MCF 10A (cell line): ENCODE data around the gene DYNLL1. TPM values are rescaled to one million over a fixed set of nuclear protein-coding genes. Genes with fewer than 3 reads are reported as not detected.
A peak's percentile ranks its signal among the peaks of the same experiment; 100 is the strongest.

Experiments
- BruUV-seq: library from RNA; stranded (reverse); fragments of 400-500 nt; replicated peaks from 2 replicates; lab custom pipeline; 2021; lab: Mats Ljungman, UMichigan
- CTCF ChIA-PET: fragments of 300-600 bp; sonication (Branson Sonifier 250); formaldehyde crosslinking; extraction: SDS; loops from one replicate; lab custom pipeline; 2021; ENCODE audit warnings: antibody characterized with exemption, inconsistent platforms; lab: Yijun Ruan, JAX
- POLR2A ChIA-PET: fragments of 300-600, 350-650 bp; sonication (Branson Sonifier 250); formaldehyde crosslinking; extraction: SDS; loops from one replicate; lab custom pipeline; 2020; ENCODE audit warnings: antibody characterized with exemption, inconsistent platforms; lab: Yijun Ruan, JAX
- DNase-seq: peaks from one replicate; pipeline ENCODE4 v3.0.0-alpha.2; 2018; ENCODE audit not compliant: unreplicated experiment
- H3K27ac Mint-ChIP-seq: one replicate; pipeline ENCODE4 v1.8.0; 2022; ENCODE audit warnings: mild to moderate bottlenecking, low read depth, mixed read lengths; ENCODE audit not compliant: unreplicated experiment
- H3K27me3 Mint-ChIP-seq: one replicate; pipeline ENCODE4 v1.8.0; 2022; ENCODE audit warnings: mixed read lengths; ENCODE audit not compliant: insufficient read depth, unreplicated experiment
- H3K36me3 Mint-ChIP-seq: one replicate; pipeline ENCODE4 v1.8.0; 2022; ENCODE audit warnings: mild to moderate bottlenecking, moderate library complexity, mixed read lengths; ENCODE audit not compliant: insufficient read depth, unreplicated experiment
- H3K4me1 Mint-ChIP-seq: one replicate; pipeline ENCODE4 v1.8.0; 2022; ENCODE audit warnings: mixed read lengths; ENCODE audit not compliant: insufficient read depth, unreplicated experiment
- H3K4me3 Mint-ChIP-seq: one replicate; pipeline ENCODE4 v1.8.0; 2022; ENCODE audit warnings: mild to moderate bottlenecking, moderate library complexity, mixed read lengths; ENCODE audit not compliant: unreplicated experiment
- H3K9me3 Mint-ChIP-seq: one replicate; pipeline ENCODE4 v1.8.0; 2022; ENCODE audit warnings: mixed read lengths; ENCODE audit not compliant: unreplicated experiment
- intact Hi-C: fragments of 100-400 bp; cut with micrococcal nuclease; formaldehyde crosslinking; loops from 2 replicates; pipeline ENCODE4 v1.14.1; 2022
- total RNA-seq: library from RNA; stranded (reverse); gene quantifications from 2 replicates; pipeline ENCODE4 v1.2.3, GENCODE V29; 2022
- TF ChIP-seq, protein P1 (sequence below): fragments of 200-600 bp; IDR thresholded peaks from one replicate; pipeline ENCODE4 v1.8.0; 2022; ENCODE audit warnings: antibody characterized with exemption, mild to moderate bottlenecking; ENCODE audit not compliant: unreplicated experiment

Gene DYNLL1
- total RNA-seq, 1 experiment from 2014 or later: 247 TPM

DNA sequence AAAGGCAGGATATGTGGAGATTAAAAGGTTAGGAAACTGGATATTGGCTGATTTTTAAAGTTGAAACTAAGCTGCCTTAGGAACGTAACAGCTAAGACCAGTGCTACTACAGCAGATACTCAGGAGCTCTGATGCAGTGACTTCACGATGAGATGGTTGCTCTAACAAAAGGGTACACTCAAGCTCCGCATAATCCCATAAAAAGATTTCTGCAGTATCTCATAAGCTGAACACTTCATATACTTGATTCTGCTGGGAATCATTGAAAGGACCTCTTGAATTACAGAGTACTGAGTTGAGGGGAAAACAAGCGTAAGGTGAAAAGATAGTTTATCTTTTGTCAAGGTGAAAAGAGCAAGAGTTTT is 41.9 kb downstream of the DYNLL1 start:
- peaks cover 46% of the 10 kb centered on the region for H3K36me3 Mint-ChIP-seq
- POLR2A ChIA-PET: interaction anchor here (0.7 to 4.3 kb wide), 9 partner anchors 8 to 170 kb away, joined by 3 to 42 read pairs (median 4); partner anchors contain the start of genes COQ5 and POP5
- H3K4me3 Mint-ChIP-seq: peak overlapping the region; percentile 86
- TF ChIP-seq, protein P1, sequence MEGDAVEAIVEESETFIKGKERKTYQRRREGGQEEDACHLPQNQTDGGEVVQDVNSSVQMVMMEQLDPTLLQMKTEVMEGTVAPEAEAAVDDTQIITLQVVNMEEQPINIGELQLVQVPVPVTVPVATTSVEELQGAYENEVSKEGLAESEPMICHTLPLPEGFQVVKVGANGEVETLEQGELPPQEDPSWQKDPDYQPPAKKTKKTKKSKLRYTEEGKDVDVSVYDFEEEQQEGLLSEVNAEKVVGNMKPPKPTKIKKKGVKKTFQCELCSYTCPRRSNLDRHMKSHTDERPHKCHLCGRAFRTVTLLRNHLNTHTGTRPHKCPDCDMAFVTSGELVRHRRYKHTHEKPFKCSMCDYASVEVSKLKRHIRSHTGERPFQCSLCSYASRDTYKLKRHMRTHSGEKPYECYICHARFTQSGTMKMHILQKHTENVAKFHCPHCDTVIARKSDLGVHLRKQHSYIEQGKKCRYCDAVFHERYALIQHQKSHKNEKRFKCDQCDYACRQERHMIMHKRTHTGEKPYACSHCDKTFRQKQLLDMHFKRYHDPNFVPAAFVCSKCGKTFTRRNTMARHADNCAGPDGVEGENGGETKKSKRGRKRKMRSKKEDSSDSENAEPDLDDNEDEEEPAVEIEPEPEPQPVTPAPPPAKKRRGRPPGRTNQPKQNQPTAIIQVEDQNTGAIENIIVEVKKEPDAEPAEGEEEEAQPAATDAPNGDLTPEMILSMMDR: no peak
- BruUV-seq: no TSS peak
- intact Hi-C loops: no loop called here
- CTCF ChIA-PET: interaction anchor here (0.8 kb wide), 2 partner anchors 63 to 434 kb away, joined by 3 to 5 read pairs; no protein-coding TSS in a partner anchor
- no peak for DNase-seq
- H3K9me3 Mint-ChIP-seq: no peaks in the 10 kb centered on the region
- peak overlapping the region; percentile 66 for H3K27ac Mint-ChIP-seq
- no peaks in the 10 kb centered on the region for H3K27me3 Mint-ChIP-seq
- peaks cover 26% of the 10 kb centered on the region for H3K4me1 Mint-ChIP-seq

DNA sequence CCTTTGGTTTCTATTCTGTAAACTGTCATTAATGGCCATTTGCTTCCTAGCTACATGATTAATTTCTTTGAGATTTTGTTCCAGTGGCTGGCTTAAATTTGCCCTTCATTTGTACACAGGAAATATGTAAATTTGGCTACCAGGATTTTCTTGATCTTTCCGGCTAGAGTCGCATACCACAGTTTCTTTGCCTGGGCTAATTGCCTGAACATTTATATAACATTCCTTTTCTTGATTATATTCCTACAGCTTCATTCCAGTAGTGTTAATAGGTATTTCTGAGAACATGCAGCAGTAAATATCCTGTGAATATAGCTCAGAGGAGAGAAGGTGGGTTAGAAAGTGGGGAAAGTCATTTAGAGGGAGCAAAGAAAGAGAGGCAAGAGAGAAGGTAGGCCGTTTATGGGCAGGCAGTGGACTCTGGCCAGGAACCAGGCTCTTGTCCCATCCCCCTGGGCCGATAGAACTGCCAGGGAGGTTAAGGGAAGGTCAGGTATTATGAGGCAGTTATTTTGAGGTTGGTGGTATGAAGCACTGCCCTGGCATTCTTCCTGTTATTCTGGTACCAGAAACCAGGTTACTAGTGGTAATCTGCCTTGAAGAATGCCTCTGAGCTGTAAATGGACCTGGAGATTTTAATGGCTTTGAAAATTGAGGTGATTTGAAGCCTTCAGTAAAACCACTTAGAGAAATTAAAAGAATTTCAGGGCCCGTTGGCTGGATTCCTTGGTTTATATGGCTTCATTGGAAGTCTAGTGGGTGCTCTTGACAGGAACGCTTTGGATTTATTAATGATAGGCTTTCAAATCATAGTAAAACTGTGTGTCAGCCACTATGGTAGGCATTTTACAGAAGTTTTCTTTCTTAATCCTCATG is 42.6 kb downstream of the DYNLL1 start:
- ChIA-PET POLR2A (interaction anchor here (0.5 to 4.3 kb wide), 12 partner anchors 9 to 366 kb away, joined by 3 to 42 read pairs (median 4); partner anchors contain the start of genes COQ5 and POP5), CTCF (interaction anchor here (0.6 to 0.8 kb wide), 5 partner anchors 64 to 1355 kb away, joined by 3 to 5 read pairs (median 3); no protein-coding TSS in a partner anchor)
- intact Hi-C loops: no loop called here
- H3K4me3 Mint-ChIP-seq: peak overlapping the region; percentile 86
- no peaks in the 10 kb centered on the region for H3K27me3 Mint-ChIP-seq
- peak overlapping the region; percentile 66 for H3K27ac Mint-ChIP-seq
- peaks cover 50% of the 10 kb centered on the region for H3K36me3 Mint-ChIP-seq
- TF ChIP-seq, protein P1: no peak
- H3K9me3 Mint-ChIP-seq: no peaks in the 10 kb centered on the region
- BruUV-seq: no TSS peak
- H3K4me1 Mint-ChIP-seq: peaks cover 26% of the 10 kb centered on the region
- peak; percentile 57 for DNase-seq

DNA sequence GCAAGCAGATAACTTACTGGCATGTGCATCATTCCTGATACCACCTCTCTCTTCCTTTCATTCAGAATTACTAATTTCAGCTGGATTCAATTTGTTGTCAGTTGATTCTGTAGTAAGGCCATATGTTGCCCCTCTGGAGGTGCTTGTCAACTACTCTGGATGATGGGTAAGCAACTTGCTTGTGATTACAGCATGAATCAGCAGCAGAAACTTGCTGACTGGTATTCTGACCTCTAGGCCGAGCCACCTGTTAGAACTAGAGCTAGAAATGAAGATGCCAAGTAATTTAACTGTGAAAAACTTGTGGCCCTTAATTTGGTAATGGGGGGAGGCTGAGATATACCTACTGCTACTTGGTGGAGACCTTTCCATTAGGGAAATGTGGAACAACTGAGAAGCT is 43.4 kb downstream of the DYNLL1 start:
- peaks cover 26% of the 10 kb centered on the region for H3K4me1 Mint-ChIP-seq
- peaks cover 58% of the 10 kb centered on the region for H3K36me3 Mint-ChIP-seq

More for the DNA sequence above, 43.4 kb downstream of the DYNLL1 start:
- TF ChIP-seq, protein P1: no peak
- ChIA-PET CTCF (interaction anchor here (0.5 to 0.8 kb wide), 5 partner anchors 31 to 1354 kb away, joined by 3 to 4 read pairs (median 3); no protein-coding TSS in a partner anchor), POLR2A (interaction anchor here (0.5 to 3.6 kb wide), 7 partner anchors 10 to 71 kb away, joined by 3 to 42 read pairs (median 4); partner anchors contain the start of gene COQ5)
- no peak overlapping the region for H3K4me3 Mint-ChIP-seq
- H3K9me3 Mint-ChIP-seq: no peaks in the 10 kb centered on the region
- intact Hi-C loops: no loop called here
- H3K27me3 Mint-ChIP-seq: no peaks in the 10 kb centered on the region
- BruUV-seq: no TSS peak
- no peak for DNase-seq
- peak overlapping the region; percentile 66 for H3K27ac Mint-ChIP-seq
